Measurements from ENCODE around the gene SEMA4B.
"Not testable (repeated sequence)": the region's sequence is repeated elsewhere in the genome, so short reads cannot be mapped to it uniquely, and the experiment has no call there.

The SEMA4B gene

DNA sequence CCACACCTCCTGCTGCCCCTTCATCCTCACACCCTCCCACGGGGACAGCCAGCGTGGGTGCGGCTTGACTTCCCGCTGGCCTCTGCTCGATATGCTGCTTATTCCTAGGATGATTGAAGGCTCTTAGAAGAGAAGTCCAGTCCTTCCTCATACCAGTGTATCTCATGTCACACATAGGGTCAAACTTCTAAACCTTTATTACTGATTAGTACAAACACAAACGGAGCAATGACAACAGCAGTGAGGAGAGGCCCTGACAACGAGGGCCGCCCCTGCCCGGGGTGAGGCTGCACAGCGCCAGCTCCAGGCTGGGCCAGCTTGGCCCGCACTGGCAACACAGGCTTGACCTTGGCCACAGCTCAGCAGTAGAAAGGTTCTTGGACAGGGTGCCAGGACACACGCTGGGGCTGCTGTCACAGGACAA, 29.0 kb downstream of the SEMA4B start:
- no peak for DNase-seq

DNA sequence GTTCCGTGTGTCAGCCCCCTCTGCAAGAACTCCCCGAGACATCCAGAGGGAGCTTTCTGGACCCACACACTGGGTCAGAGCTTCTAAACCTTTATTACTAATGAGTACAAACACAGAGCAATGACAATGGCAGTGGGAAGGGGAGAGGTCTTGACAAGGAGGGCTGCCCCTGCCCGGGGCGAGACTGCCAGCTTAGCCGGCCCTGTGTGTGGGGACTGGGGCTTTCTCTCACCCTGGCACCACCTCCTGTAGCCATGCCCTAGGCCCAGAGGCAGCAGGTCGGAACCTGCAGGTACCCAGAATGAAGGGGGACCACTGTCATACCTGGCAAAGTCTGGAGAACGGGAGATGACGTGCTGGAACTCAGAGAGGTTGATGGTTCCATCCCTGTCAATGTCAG, 29.5 kb downstream of the SEMA4B start:
- no peak for DNase-seq

DNA sequence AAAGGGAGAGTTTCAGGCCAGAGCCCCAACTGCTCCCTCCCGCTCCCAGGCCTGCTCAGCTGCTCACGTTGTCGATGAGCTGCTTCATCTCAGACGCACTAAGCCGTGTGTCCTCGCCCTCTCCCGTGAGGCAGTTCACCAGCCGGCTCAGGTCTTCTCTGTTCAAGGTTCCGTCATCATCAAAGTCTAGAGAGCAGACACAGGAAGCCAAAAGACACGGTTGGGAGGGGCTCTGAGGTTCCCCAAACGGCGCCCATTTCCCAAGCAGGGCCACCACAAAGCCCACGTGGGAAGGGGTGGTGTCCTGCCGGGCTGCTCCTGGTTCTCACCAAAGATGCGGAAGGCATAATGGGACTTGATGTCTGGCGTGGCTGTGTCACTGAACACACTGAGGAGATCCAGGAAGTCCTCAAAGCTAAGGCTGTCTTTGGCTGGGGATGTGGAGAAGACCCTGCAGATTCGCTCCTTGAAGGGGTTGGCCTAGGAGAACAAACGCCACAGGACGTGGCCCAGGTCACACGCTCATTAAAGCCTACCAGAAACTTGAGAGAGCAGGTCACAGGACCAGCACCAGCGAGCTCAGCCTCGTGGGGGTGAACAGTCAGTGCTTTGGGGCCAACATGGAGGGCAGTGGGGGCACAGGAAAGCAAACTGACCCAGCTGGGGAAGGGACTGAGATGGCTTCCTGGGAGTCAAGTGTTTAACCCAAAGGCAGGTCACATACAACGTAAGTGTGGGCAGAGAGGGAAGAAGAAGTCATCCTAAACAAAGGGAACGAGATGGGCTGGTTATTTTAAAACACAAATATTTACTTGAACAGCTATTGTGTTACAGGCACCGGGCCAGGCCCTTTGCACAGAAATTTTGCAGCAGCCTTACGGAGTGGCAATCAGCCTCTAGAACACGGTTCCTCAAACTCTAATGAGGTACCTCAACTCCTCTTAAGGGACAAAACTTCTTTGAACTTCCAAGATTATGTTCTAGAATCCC, 30.2 kb downstream of the SEMA4B start:
- peak; percentile 69 to 74 for DNase-seq

DNA sequence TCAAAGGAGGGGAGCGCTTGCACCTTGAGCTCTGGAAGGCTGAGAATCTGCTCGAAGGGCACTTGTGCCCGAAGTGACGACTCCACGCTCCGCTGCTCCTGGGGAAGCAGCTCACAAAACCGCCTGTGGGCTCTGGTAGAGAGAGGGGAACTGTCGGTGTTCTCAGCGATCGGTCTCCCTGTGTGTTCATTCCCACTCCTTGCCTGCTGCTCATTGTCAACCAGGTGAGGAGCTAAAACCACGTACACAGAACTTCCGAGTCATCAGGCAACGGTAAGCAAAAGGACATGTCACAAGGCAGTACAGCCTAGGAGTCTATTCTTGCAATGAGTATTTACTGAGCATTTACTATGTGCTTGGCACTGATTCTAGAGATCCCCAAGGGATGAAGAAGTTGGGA, 31.1 kb downstream of the SEMA4B start:
- no peak for DNase-seq

GRCh38 chr15:90232941-90233386, 31.8 kb downstream of the SEMA4B start:
- DNase-seq, result no peak

DNA sequence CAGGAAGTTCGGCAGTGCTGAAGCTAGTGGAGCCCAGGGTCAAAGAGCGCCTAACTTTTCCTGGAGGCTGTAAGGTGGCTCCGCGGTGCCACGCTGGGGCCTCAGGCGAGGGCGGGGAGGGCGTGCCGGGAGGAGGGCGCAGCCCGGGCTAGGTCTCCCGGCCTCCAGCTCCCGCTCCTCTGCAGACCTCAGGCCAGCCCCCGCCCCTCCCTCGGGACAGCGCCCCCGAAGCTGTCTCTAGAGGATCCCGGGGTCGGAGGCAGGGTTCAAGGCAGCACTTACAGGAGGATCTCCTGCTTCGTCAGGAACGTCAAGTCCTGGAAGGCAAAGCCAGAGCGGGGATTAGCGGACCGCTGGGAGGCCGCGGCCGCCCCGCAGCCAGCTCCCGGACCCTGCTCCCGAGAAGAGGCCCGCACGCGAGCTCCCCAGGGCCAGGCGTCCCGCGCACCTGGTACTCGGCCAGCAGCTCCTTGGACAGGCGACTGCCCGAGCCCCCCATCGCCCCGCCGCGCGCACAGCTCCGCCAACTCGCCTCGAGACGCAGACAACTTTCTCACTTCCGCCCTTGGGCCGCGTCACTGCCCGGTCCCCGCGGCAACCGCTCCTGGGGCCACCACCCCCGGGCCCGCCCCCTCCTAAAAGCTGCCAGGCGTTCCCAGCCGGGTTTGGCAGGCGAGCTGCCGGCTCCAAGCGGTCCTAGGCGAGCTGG, 32.4 kb downstream of the SEMA4B start, which contains the start of gene CIB1:
Gene CIB1 (minus strand): TSS at position 555 of the 709 bp plus-strand sequence. CDS start 56 bp downstream, at position 499.
- peak; percentile 95 for DNase-seq

- no peak for DNase-seq
Measured at GRCh38 chr15:90234096-90234988, 33.2 kb downstream of the SEMA4B start, which contains the start of gene GDPGP1. Gene GDPGP1 (plus strand): TSS chr15:90234209. CDS start chr15:90240909, 6,700 bp downstream.

DNA sequence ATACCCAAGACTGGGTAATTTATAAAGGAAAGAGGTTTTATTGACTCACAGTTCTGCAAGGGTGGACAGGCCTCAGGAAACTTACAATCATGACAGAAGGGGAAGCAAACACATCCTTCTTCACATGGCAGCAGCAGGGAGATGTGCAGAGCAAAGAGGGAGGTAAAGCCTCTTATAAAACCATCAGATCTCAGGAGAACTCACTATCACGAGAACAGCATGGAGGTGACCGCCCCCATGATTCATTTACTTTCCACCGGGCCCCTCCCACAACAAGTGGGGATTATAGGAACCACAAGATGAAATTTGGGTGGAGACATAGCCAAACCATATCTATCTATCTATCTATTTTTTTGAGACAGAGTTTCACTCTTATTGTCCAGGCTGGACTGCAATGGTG, 38.2 kb downstream of the SEMA4B start:
- no peak for DNase-seq

DNA sequence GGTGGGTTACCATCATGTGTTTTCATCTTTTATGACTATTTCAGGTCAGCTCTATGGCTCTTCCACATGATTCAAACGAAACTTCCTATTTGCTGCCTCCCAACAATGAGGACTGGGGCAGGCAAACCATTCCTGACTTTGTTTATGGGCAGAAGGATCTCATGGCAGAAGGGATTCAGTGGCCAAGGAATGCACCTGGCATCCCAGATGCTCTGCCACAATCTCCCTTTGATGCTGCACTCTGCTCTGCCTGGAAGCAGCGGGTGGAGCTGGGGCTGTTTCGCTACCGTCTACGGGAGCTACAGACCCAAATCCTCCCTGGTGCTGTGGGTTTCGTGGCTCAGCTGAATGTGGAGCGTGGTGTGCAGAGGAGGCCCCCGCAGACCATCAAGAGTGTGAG, 39.7 kb downstream of the SEMA4B start:
- no peak for DNase-seq

DNA sequence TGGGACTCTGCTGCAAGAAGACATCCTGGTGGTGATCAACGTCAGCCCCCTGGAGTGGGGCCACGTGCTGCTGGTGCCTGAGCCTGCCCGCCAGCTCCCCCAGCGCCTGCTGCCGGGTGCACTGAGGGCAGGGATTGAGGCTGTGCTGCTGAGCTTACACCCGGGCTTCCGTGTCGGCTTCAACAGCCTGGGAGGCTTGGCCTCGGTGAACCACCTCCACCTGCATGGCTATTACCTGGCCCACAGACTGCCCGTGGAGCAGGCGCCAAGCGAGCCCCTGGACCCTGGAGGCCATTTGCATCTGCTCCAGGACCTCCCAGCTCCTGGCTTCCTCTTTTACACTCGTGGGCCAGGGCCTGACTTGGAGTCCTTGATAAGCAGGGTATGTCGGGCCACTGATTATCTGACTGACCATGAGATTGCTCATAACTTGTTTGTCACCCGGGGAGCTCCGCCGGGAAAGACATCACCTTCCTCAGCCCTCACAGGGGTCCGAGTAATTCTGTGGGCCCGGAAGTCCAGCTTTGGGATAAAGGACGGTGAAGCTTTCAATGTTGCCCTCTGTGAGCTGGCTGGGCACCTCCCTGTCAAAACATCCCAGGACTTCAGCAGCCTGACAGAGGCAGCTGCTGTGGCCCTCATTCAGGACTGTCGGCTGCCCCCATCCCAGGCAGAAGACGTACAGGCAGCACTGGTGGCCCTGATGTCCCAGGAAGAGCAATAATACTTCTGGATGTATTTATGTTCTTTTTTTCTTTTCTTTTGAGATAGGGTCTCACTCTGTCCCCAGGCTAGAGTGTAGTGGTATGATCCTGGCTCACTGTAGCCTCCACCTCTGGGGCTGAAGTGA, 40.4 kb downstream of the SEMA4B start:
- DNase-seq, result no peak

- DNase-seq, result no peak
Measured at GRCh38 chr15:90243943-90244639, 43.0 kb downstream of the SEMA4B start.

- DNase-seq, result no peak
Measured at GRCh38 chr15:90248789-90249202, 47.7 kb downstream of the SEMA4B start.

GRCh38 chr15:90249203-90249863, 48.2 kb downstream of the SEMA4B start, which contains the start of gene TTLL13:
Gene TTLL13 (plus strand): TSS chr15:90249556. CDS start chr15:90250631, 1,075 bp downstream.
- DNase-seq, result peak; percentile 53 to 54

- no peak for DNase-seq
Measured at GRCh38 chr15:90257776-90258175, 56.6 kb downstream of the SEMA4B start.

DNA sequence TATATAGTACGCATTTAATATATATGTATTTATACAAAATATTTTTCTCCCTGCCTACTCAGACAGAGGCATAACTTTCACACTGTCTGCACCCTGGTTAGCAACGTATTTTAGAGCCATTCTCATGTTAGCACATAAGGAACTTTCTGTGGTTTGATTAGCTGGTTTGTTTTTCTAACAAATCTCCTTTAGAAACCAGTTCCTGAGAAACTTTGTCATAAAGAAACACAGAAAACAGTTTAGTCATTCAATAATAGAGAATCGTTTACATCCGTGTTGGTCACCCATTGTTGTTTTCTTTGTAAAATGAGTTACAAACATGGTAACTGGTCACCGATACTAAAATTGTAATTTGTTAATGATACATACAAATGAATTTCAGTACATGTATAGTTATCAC, 58.4 kb downstream of the SEMA4B start:
- DNase-seq, result no peak

DNA sequence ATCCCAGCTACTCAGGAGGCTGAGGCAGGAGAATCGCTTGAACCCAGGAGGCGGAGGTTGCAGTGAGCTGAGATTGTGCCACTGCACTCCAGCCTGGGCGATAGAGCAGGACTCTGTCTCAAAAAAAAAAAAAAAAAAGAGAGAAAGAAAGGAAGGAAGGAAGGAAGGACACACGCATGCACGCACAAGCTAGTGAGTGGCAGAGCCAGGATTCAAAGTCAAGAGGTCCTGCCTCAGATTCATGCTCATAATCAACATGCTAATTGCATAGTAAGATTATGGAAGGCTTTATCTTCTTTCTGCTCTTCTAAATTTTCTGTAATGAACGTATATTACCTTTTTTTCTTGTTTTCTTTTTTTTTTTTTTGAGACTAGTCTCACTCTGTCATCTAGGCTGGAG, 59.6 kb downstream of the SEMA4B start:
- not testable (repeated sequence) for DNase-seq

DNA sequence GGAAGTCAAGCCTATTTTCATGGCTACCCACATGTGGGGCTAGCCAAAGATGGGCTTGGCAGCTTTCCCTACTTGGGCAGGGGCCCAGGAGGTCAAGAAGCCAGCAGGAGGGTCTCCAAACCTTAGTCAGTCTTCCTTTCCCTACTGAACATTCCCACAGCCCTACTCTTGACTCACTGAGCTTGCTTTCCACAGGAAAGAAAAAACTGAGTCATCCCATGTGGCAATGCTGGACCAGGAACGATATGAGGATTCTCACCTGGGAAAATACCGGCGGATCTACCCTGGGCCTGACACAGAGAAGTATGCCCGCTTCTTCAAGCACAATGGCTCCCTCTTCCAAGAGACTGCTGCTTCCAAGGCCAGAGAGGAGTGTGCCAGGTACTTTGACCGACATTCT, 60.7 kb downstream of the SEMA4B start:
- DNase-seq, result no peak

DNA sequence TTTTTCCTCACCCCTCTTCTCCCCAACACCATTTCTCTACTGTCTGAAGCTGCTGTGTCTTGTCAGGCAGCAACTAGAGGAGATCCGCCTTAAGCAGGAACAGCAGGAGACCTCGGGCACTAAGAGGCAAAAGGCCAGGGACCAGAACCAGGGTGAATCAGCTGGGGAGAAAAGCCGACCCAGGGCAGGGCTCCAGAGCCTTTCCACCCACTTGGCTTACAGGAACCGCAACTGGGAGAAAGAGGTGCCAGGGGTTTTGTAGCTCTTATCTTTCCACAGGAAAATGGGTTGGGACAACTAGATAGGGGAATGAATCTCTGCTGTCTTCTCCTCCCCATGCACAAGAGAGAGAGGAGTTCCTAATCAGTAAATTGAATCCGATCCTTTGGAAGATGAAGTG, 61.3 kb downstream of the SEMA4B start:
- no peak for DNase-seq

DNA sequence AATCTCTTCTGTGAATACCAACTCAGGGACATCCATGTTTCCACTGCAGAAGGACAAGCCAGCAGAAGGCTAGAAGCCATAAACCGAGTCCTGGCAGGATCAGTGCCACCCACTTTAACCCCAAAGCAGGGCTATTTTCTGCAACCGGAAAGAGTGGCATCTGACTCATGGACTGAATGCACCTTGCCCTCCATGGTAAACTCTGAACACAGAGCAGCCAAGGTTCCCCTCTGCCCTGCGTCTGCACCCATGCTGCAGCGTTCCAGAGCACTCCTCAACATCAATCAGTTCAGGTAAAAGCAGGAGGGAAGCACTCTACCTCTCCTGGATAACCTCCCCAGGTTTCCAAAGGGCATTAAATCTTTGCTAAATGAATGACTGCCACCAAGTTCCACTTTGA, 63.5 kb downstream of the SEMA4B start:
- peak in 1 of 2 experiments; percentile 8 for DNase-seq
